Stimulated activated CD4-positive, alpha-beta T cell treated with anti-CD3 and anti-CD28 coated beads, Interleukin-12 subunit alpha, Interleukin-12 subunit beta, amount 100 ng/mL, for 24 hours (primary cell): ENCODE results near the gene OR5M11.
"Not testable (repeated sequence)": the region's sequence is repeated elsewhere in the genome, so short reads cannot be mapped to it uniquely, and the experiment has no call there.

Experiments used
- DNase-seq, 2 experiments: peaks; one replicate each; pipeline ENCODE4 v3.0.0-alpha.2; 2020; ENCODE audit warnings: low read depth in 2 of 2

Gene OR5M11

GRCh38 chr11:56543157-56543556 is at the start of gene OR5M11:
Gene OR5M11 (minus strand): TSS chr11:56543257. CDS start chr11:56543257, 0 bp downstream.
- DNase-seq, result no peak

GRCh38 chr11:56592088-56592717 is 49.1 kb upstream of the OR5M11 start:
- DNase-seq, result not testable (repeated sequence)

- DNase-seq, result no peak
Observed at GRCh38 chr11:56577621-56578020, 34.6 kb upstream of the OR5M11 start, which contains the start of gene OR5M10. Gene OR5M10 (minus strand): TSS chr11:56577721. CDS start chr11:56577721, 0 bp downstream.

GRCh38 chr11:56558574-56558973 is 15.5 kb upstream of the OR5M11 start:
- DNase-seq, result no peak

- not testable (repeated sequence) for DNase-seq
Observed at GRCh38 chr11:56554691-56555090, 11.6 kb upstream of the OR5M11 start.

GRCh38 chr11:56545531-56545930 is 2.5 kb upstream of the OR5M11 start:
- DNase-seq, result no peak

- no peak for DNase-seq
Observed at GRCh38 chr11:56543739-56544138, 682 bp upstream of the OR5M11 start.

- DNase-seq, result no peak
Observed at GRCh38 chr11:56533054-56533740, 9.9 kb downstream of the OR5M11 start.

GRCh38 chr11:56531856-56532255 is 11.2 kb downstream of the OR5M11 start:
- DNase-seq, result no peak

GRCh38 chr11:56522008-56522407 is 21.0 kb downstream of the OR5M11 start:
- DNase-seq, result no peak

- DNase-seq, result no peak
Observed at GRCh38 chr11:56513280-56513679, 29.8 kb downstream of the OR5M11 start.

GRCh38 chr11:56509439-56509838 is 33.6 kb downstream of the OR5M11 start:
- no peak for DNase-seq

GRCh38 chr11:56497010-56497409 is 46.0 kb downstream of the OR5M11 start:
- no peak for DNase-seq

GRCh38 chr11:56495117-56495516 is 47.9 kb downstream of the OR5M11 start:
- no peak for DNase-seq
